Progenitor cell of endocrine pancreas (in vitro differentiated cells): ENCODE measurements around the gene GPNMB. TPM values are rescaled to one million over a fixed set of nuclear protein-coding genes. Genes with fewer than 3 reads are reported as not detected.

ENCODE experiments used
- DNase-seq: peaks from one replicate; pipeline ENCODE4 v3.0.0; 2021; ENCODE audit warnings: low spot score; ENCODE audit not compliant: unreplicated experiment
- H3K27ac Mint-ChIP-seq: 2 replicates; pipeline ENCODE4 v1.8.0; 2021; ENCODE audit warnings: mild to moderate bottlenecking, moderate library complexity, mixed read lengths
- H3K27me3 Mint-ChIP-seq: 2 replicates; pipeline ENCODE4 v1.8.0; 2021; ENCODE audit warnings: mixed read lengths
- H3K36me3 Mint-ChIP-seq: 2 replicates; pipeline ENCODE4 v1.8.0; 2022; ENCODE audit warnings: mixed read lengths; ENCODE audit not compliant: insufficient read depth
- H3K4me1 Mint-ChIP-seq: 2 replicates; pipeline ENCODE4 v1.8.0; 2021; ENCODE audit warnings: low read depth, mixed read lengths
- H3K4me3 Mint-ChIP-seq: 2 replicates; pipeline ENCODE4 v1.8.0; 2021; ENCODE audit warnings: low read depth, mild to moderate bottlenecking, moderate library complexity, mixed read lengths
- H3K9me3 Mint-ChIP-seq: 2 replicates; pipeline ENCODE4 v1.8.0; 2021; ENCODE audit warnings: low read depth, mixed read lengths
- total RNA-seq: library from RNA; stranded (reverse); gene quantifications from 2 replicates; pipeline ENCODE4 v1.2.1, GENCODE V29; 2021
- TF ChIP-seq, protein P1 (sequence below): fragments of 200-600 bp; sonication (generic); IDR thresholded peaks from one replicate; pipeline ENCODE4 v1.5.0; 2021; ENCODE audit warnings: antibody characterized with exemption, mild to moderate bottlenecking; ENCODE audit not compliant: unreplicated experiment

Gene GPNMB
- total RNA-seq, 1 donor from 2014 or later: 0.98 TPM

DNA sequence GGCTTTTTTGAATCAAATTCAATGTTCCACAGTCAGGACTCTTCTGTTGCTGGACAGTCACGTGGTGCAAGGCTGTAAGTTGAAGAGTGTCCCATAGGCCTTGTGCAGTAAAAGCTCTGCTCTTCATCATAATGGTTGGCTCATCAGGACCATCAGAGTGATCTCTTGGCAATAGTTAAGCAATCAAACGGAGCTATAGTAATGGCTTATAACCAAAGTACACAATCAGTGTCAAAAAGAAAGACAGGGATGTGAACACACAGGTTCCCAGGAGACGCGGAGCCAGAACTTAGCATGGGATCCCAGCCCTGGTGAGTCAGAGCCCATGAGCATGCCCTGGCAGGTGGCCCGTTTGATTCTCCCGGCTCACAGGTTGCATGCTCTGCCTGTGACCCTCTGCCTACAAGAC lies 10.8 kb upstream of the GPNMB start:
- no peaks in the 10 kb centered on the region for H3K36me3 Mint-ChIP-seq
- no peak for DNase-seq
- H3K4me3 Mint-ChIP-seq: no peak overlapping the region
- no peaks in the 10 kb centered on the region for H3K4me1 Mint-ChIP-seq
- H3K27me3 Mint-ChIP-seq: no peaks in the 10 kb centered on the region
- no peak overlapping the region for H3K27ac Mint-ChIP-seq
- H3K9me3 Mint-ChIP-seq: no peaks in the 10 kb centered on the region
- TF ChIP-seq, protein P1, sequence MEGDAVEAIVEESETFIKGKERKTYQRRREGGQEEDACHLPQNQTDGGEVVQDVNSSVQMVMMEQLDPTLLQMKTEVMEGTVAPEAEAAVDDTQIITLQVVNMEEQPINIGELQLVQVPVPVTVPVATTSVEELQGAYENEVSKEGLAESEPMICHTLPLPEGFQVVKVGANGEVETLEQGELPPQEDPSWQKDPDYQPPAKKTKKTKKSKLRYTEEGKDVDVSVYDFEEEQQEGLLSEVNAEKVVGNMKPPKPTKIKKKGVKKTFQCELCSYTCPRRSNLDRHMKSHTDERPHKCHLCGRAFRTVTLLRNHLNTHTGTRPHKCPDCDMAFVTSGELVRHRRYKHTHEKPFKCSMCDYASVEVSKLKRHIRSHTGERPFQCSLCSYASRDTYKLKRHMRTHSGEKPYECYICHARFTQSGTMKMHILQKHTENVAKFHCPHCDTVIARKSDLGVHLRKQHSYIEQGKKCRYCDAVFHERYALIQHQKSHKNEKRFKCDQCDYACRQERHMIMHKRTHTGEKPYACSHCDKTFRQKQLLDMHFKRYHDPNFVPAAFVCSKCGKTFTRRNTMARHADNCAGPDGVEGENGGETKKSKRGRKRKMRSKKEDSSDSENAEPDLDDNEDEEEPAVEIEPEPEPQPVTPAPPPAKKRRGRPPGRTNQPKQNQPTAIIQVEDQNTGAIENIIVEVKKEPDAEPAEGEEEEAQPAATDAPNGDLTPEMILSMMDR: no peak

DNA sequence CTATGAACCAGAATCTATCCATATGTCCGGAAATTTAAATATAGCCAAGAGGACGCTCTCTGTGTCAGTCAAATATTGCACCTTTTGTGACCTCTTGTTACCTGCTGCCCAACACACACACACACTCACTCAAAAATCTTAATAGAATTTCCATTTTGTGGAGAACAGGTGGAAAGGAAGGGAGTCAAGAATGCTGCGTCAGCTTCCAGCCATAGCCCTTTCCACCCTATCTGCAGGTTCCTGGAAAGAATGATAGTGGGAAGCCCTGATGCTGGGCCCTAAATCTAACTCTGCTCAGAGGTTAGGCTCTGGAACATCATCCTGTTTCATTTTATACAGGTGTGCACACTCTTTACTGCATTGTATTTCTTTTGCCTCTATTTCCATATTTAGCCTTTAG lies 9.6 kb upstream of the GPNMB start:
- H3K4me1 Mint-ChIP-seq: no peaks in the 10 kb centered on the region

DNA sequence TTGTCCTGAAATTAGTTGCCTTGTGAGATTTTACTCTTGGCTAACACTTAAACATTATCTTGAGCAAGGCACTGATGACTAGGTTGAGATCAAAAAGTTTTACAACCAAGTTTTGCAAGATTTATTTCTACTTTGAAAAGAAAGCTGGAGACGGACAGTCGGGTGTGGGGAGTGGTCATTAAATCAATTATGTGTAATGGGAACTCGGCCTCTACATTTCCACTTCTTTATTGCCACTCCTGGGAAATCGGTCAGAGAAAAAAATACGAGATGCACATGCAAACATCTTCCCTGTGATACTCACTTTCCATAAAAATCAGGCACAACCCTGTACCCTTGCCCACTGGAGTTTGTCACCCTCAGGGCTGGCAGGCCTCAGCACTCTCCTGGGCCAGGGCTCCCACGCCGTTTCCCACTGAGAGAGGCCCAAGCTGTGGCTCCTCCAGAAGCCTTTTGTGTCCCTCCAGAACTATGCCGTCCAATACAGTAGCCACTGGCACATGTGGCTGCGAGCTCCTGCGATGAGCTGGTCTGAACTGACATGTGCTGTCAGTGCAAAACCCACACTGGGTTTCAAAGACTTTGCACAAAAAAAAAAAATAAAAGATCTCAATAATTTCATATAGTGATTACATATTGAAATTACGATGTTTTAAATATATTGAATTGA lies 7.5 kb upstream of the GPNMB start:
- Mint-ChIP-seq H3K36me3 (no peaks in the 10 kb centered on the region), H3K27ac (no peak overlapping the region), H3K4me3 (no peak overlapping the region), H3K27me3 (peaks cover 6% of the 10 kb centered on the region), H3K9me3 (no peaks in the 10 kb centered on the region), H3K4me1 (no peaks in the 10 kb centered on the region)
- TF ChIP-seq, protein P1: no peak
- no peak for DNase-seq

More for the DNA sequence above, 9.6 kb upstream of the GPNMB start:
- TF ChIP-seq, protein P1: no peak
- no peak overlapping the region for H3K27ac Mint-ChIP-seq
- no peaks in the 10 kb centered on the region for H3K27me3 Mint-ChIP-seq
- no peak overlapping the region for H3K4me3 Mint-ChIP-seq
- no peaks in the 10 kb centered on the region for H3K9me3 Mint-ChIP-seq
- H3K36me3 Mint-ChIP-seq: no peaks in the 10 kb centered on the region
- DNase-seq: no peak

DNA sequence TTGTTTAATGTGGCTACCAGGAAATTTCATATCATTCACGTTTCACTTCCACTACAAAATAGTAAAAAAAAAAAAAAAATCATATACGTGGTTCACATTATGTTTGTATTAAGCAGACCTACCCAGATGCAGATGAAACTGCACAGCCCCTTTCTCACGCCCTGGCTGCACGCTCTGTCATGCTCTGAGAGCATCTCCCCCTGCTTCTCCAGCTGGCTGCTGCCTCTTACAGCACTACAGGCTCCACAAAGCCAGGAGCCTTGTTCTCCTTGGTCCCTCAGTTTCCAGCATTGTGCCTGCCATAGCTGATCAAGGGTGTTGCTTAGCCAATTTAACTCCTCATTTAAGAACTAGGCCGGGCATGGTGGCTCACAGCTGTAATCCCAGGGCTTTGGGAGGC lies 6.9 kb upstream of the GPNMB start:
- Mint-ChIP-seq H3K27ac (no peak overlapping the region), H3K4me1 (no peaks in the 10 kb centered on the region), H3K27me3 (peaks cover 7% of the 10 kb centered on the region), H3K36me3 (no peaks in the 10 kb centered on the region), H3K9me3 (no peaks in the 10 kb centered on the region), H3K4me3 (no peak overlapping the region)
- TF ChIP-seq, protein P1: no peak
- no peak for DNase-seq

DNA sequence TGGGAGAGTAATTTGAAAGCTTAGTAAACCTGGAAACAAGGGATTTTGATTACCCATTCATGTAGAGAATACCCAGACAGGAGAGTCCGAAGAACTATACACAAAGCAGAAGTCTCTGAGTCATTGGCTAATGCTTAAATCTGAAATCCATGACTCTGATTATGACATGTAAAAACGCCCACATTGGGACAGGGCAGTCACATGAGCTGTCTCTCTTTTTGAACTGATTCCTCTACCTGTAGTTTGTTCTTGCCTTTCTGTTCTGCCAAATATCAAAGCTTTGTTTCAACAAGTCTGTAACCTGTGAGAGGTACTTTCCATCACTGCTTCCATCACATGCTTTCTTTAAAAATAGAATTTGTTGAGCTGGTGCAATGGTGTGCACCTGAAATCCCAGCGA lies 4.3 kb upstream of the GPNMB start:
- H3K27me3 Mint-ChIP-seq: peaks cover 21% of the 10 kb centered on the region
- no peak overlapping the region for H3K4me3 Mint-ChIP-seq
- TF ChIP-seq, protein P1: no peak
- H3K36me3 Mint-ChIP-seq: no peaks in the 10 kb centered on the region
- H3K4me1 Mint-ChIP-seq: no peaks in the 10 kb centered on the region
- H3K9me3 Mint-ChIP-seq: no peaks in the 10 kb centered on the region
- H3K27ac Mint-ChIP-seq: no peak overlapping the region
- no peak for DNase-seq
